Osteoblast (primary cell): ENCODE data around the gene NACC2. TPM values are rescaled to one million over a fixed set of nuclear protein-coding genes. Genes with fewer than 3 reads are reported as not detected.

Experiments used
- DNase-seq: peaks from one replicate; pipeline ENCODE4 v3.0.0; 2011; ENCODE audit warnings: low spot score, mixed read lengths; ENCODE audit not compliant: insufficient read length; ENCODE audit errors: missing footprints
- H2AFZ ChIP-seq: 2 replicates; pipeline ENCODE4 v1.6.0; 2011; ENCODE audit warnings: mild to moderate bottlenecking, low read length
- H3K27ac ChIP-seq: 2 replicates; pipeline ENCODE4 v1.5.1; 2011; ENCODE audit warnings: mild to moderate bottlenecking, low read depth, low read length, moderate library complexity
- H3K27me3 ChIP-seq: 2 replicates; pipeline ENCODE4 v1.6.0; 2012; ENCODE audit warnings: mild to moderate bottlenecking, control low read depth, inconsistent platforms, low read length, moderate library complexity; ENCODE audit not compliant: insufficient read depth
- H3K36me3 ChIP-seq: 2 replicates; pipeline ENCODE4 v1.5.1; 2011; ENCODE audit warnings: mild to moderate bottlenecking, low read length, control low read depth, moderate library complexity; ENCODE audit not compliant: insufficient read depth
- H3K4me1 ChIP-seq: 2 replicates; pipeline ENCODE4 v1.5.1; 2011; ENCODE audit warnings: mild to moderate bottlenecking, low read length, control low read depth, moderate library complexity; ENCODE audit not compliant: insufficient read depth
- H3K4me2 ChIP-seq: 2 replicates; pipeline ENCODE4 v1.6.0; 2011; ENCODE audit warnings: mild to moderate bottlenecking, low read length; ENCODE audit not compliant: insufficient read depth
- H3K4me3 ChIP-seq: fragments of 200-600 bp; sonication (generic); 3 replicates; pipeline ENCODE4 v1.5.1; 2012; ENCODE audit warnings: mild to moderate bottlenecking, low read length, inconsistent platforms; ENCODE audit not compliant: insufficient read depth
- H3K79me2 ChIP-seq: 2 replicates; pipeline ENCODE4 v1.6.0; 2012; ENCODE audit warnings: mild to moderate bottlenecking, low read length, control low read depth, inconsistent platforms; ENCODE audit not compliant: insufficient read depth
- H3K9me3 ChIP-seq: 2 replicates; pipeline ENCODE4 v1.5.1; 2011; ENCODE audit warnings: low read depth, low read length, control low read depth
- H4K20me1 ChIP-seq: 2 replicates; pipeline ENCODE4 v1.6.0; 2012; ENCODE audit warnings: mild to moderate bottlenecking, low read length, control low read depth; ENCODE audit not compliant: insufficient read depth
- CTCF ChIP-seq: IDR thresholded peaks from 2 replicates; pipeline ENCODE4 v1.5.1; 2011; ENCODE audit warnings: mild to moderate bottlenecking, low read depth, low read length, moderate library complexity; ENCODE audit errors: extremely low read depth
- total RNA-seq: library from RNA; depleted of rRNA; stranded (reverse); fragments of >200 nt; gene quantifications from 2 replicates; pipeline ENCODE4 v1.2.3, GENCODE V29; 2012

The NACC2 gene
- total RNA-seq, 1 donor: 32.9 TPM

GRCh38 chr9:135993765-135994500 lies 101.2 kb downstream of the NACC2 start:
- no peak for TF ChIP-seq CTCF
- Histone ChIP-seq H3K27ac (no peak overlapping the region), H2AFZ (no peak overlapping the region), H3K9me3 (no peaks in the 10 kb centered on the region), H3K79me2 (no peaks in the 10 kb centered on the region), H3K36me3 (no peaks in the 10 kb centered on the region), H4K20me1 (no peaks in the 10 kb centered on the region), H3K4me3 (no peak overlapping the region), H3K27me3 (peaks cover 5% of the 10 kb centered on the region), H3K4me1 (peaks cover 13% of the 10 kb centered on the region), H3K4me2 (no peak overlapping the region)
- DNase-seq: no peak

- no peak for TF ChIP-seq CTCF
- Histone ChIP-seq H3K9me3 (no peaks in the 10 kb centered on the region), H2AFZ (peak overlapping the region; percentile 80), H3K27me3 (peaks cover 5% of the 10 kb centered on the region), H4K20me1 (no peaks in the 10 kb centered on the region), H3K36me3 (no peaks in the 10 kb centered on the region), H3K4me3 (peak overlapping the region; percentile 62), H3K79me2 (no peaks in the 10 kb centered on the region), H3K27ac (peak overlapping the region; percentile 41), H3K4me2 (no peak overlapping the region), H3K4me1 (peaks cover 13% of the 10 kb centered on the region)
- DNase-seq: no peak
Measured at GRCh38 chr9:135993409-135993742, 101.7 kb downstream of the NACC2 start.

- H3K79me2 ChIP-seq: no peaks in the 10 kb centered on the region
- no peaks in the 10 kb centered on the region for H4K20me1 ChIP-seq
- H3K4me2 ChIP-seq: peak overlapping the region; percentile 76
- peak; percentile 98 for DNase-seq
- no peaks in the 10 kb centered on the region for H3K36me3 ChIP-seq
- no peak for TF ChIP-seq CTCF
- H3K4me3 ChIP-seq: peak overlapping the region; percentile 62
- H3K9me3 ChIP-seq: no peaks in the 10 kb centered on the region
- H3K27me3 ChIP-seq: peaks cover 5% of the 10 kb centered on the region
- peak overlapping the region; percentile 41 for H3K27ac ChIP-seq
- H2AFZ ChIP-seq: peak overlapping the region; percentile 80
- peaks cover 13% of the 10 kb centered on the region for H3K4me1 ChIP-seq
Measured at GRCh38 chr9:135992486-135993408, 102.3 kb downstream of the NACC2 start.

GRCh38 chr9:135991771-135992170 lies 103.3 kb downstream of the NACC2 start:
- Histone ChIP-seq H3K36me3 (no peaks in the 10 kb centered on the region), H3K9me3 (no peaks in the 10 kb centered on the region), H3K4me3 (no peak overlapping the region), H4K20me1 (no peaks in the 10 kb centered on the region), H3K4me1 (peaks cover 13% of the 10 kb centered on the region), H3K4me2 (no peak overlapping the region), H3K27me3 (peaks cover 5% of the 10 kb centered on the region), H2AFZ (no peak overlapping the region), H3K27ac (no peak overlapping the region), H3K79me2 (no peaks in the 10 kb centered on the region)
- no peak for DNase-seq
- no peak for TF ChIP-seq CTCF
